Activated CD8-positive, alpha-beta memory T cell treated with anti-CD3 and anti-CD28 coated beads for 36 hours (primary cell): ENCODE data around the gene CTNNBIP1. TPM values are rescaled to one million over a fixed set of nuclear protein-coding genes. Genes with fewer than 3 reads are reported as not detected.

ENCODE experiments used
- CTCF ChIA-PET: fragments of 350-600 bp; sonication (Branson Sonifier 250); formaldehyde crosslinking; loops from one replicate; lab custom pipeline; 2021; ENCODE audit warnings: antibody characterized with exemption; lab: Charles Lee
- POLR2A ChIA-PET: fragments of 350-600 bp; sonication (Branson Sonifier 250); formaldehyde crosslinking; loops from one replicate; lab custom pipeline; 2021; ENCODE audit warnings: antibody characterized with exemption; lab: Charles Lee
- total RNA-seq, 2 experiments: library from RNA; stranded (reverse); gene quantifications; one replicate each; pipeline ENCODE4 v1.2.3, GENCODE V29; 2021

The CTNNBIP1 gene
- total RNA-seq, 2 experiments from 2014 or later = 7.9 to 9.0 TPM

- CTCF ChIA-PET = no interaction called here
- POLR2A ChIA-PET = interaction anchor here (0.6 kb wide), 1 partner anchor 272 kb away, joined by 3 read pairs; no protein-coding TSS in a partner anchor
These were observed 62.0 kb downstream of the CTNNBIP1 start for GRCh38 chr1:9848022-9848421.

DNA sequence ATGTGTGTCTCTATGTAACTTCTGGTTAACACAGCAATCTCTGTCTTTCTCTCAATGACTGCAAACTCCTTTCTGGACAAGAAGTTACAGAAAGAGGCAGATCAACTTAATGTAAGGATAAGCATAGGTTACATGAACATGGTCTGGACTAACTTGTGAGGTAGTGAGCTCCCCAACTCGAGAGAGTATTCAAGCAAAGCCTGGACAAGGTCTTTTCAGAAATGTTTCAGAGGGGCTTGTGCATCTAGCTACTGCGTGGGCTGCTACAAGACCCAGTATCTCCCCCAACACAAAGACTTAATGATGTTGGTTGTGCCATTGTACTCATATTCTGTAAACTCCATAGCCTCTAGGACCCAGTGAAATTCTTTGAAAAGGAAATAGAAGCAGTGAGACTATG, 62.8 kb downstream of the CTNNBIP1 start:
- POLR2A ChIA-PET = interaction anchor here (0.6 kb wide), 1 partner anchor 271 kb away, joined by 3 read pairs; no protein-coding TSS in a partner anchor
- CTCF ChIA-PET = no interaction called here

GRCh38 chr1:9846611-9847171, 63.4 kb downstream of the CTNNBIP1 start:
- ChIA-PET CTCF (no interaction called here), POLR2A (no interaction called here)

DNA sequence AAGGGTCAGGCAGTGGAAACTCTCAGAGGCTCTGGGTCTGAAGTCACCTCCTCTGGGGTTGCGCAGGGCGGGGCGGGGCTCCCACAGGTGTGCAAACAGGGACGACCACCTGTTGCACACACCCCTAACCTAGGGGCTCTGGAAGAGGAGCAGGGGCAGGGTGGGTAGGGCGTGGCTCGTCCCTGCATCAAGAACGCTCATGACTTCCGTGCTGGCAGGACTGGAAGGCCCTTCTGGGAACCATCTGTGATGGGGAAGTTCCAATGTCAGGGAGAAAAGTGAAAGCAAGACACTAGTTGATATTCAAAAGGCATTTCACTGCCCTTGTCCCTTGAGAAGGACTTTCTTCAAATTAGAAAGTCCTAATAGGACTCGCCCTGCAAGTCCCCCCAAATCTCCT, 64.2 kb downstream of the CTNNBIP1 start:
- CTCF ChIA-PET = no interaction called here
- POLR2A ChIA-PET = no interaction called here

- ChIA-PET POLR2A (interaction anchor here (0.6 kb wide), 1 partner anchor 172 kb away, joined by 5 read pairs; no protein-coding TSS in a partner anchor), CTCF (no interaction called here)
These were observed 65.3 kb downstream of the CTNNBIP1 start for GRCh38 chr1:9844756-9845155.

DNA sequence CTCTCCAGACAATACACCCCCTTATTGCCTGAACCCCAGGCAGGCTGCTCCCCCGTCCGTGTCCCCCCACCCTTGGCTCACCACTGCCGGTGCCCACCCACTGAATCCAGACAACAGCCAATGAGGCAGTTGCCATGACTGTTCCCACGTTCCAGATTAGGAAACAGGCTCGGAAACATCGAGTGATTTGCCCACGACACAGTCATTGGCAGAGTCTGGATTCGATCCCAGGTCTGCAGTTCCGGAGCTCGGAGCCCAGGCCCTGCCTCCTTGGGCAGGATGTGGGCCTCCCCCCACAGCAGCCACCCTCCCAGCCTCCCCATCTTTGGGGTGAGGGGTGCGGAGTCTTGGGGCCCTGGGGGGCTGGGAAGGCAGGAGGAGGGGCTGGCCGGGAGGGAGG, 66.0 kb downstream of the CTNNBIP1 start:
- POLR2A ChIA-PET = interaction anchor here (0.6 kb wide), 1 partner anchor 173 kb away, joined by 5 read pairs; no protein-coding TSS in a partner anchor
- CTCF ChIA-PET = interaction anchor here (0.6 to 0.9 kb wide), 2 partner anchors 24 to 59 kb away, joined by 3 read pairs; no protein-coding TSS in a partner anchor

DNA sequence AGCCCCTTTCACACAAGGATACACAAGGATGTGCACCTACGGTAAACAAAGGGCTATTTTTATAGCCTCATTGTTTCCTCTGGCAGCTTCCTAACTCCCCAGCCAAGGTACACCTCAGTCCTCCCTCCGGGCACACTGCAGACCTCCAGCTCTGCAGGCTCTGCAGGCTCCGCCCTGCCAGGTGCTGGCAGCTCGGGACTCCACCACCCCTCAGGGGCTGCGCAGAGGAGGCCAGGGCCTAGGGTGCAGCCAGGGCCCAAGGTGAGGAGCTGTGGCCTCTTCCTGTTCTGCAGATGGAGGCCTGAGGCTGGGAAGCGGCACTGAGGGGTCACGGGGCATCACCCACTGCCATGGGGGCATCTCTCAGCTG, 66.5 kb downstream of the CTNNBIP1 start:
- CTCF ChIA-PET = interaction anchor here (0.6 to 0.9 kb wide), 3 partner anchors 25 to 273 kb away, joined by 3 read pairs; no protein-coding TSS in a partner anchor
- POLR2A ChIA-PET = no interaction called here

GRCh38 chr1:9842781-9843575, 67.1 kb downstream of the CTNNBIP1 start:
- ChIA-PET POLR2A (no interaction called here), CTCF (interaction anchor here (0.8 to 0.9 kb wide), 2 partner anchors 25 to 273 kb away, joined by 3 read pairs; no protein-coding TSS in a partner anchor)

DNA sequence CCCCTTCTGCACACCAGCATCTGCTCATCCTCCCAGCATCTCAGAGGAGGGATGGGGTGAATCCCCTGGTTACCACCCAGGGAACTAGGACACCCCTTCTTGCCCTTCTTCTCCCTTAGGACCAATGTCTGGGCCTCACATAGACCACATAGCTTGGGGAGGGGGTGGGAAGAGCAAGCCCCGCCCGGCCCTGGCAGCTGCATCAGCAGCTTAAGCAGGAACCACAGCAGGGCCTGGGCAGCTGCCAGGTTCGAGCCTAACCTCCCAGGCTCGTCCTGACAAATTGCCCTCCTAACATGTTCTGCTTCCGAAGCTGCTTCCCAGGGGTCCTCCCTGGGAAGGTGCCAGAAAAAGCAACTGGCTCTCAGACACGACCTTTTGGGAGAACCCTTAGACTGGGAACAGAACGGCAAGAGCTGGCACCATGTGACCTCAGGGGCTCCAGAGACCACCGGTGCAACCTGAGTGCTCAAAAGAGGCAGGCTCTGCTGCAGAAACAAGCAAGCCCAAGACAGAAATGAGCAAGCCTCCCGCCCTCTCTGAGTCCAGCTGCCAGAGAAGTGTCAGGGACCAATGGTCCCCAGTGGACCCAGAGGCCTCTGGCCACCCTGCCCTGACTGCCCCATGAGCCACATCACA, 67.9 kb downstream of the CTNNBIP1 start:
- CTCF ChIA-PET = no interaction called here
- POLR2A ChIA-PET = no interaction called here

DNA sequence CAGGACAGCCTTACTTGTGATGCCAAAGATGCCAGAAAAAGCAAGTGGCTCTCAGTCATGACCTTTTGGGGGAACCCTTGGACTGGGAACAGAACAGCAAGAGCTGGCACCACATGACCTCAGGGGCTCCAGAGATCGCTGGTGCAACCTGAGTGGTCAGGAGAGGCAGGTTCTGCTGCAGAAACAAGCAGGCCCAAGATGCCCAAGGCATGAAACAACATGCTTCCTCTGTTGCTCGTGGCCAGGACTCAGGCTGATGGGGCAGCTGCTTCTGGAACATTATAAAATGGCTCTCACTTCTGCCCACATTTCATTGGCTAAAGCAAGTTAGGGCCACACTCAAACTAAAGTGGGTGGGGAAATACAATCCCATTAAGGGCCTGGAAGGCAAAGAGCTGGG, 68.6 kb downstream of the CTNNBIP1 start:
- POLR2A ChIA-PET = no interaction called here
- CTCF ChIA-PET = no interaction called here

GRCh38 chr1:9840176-9840575, 69.9 kb downstream of the CTNNBIP1 start:
- POLR2A ChIA-PET = no interaction called here
- CTCF ChIA-PET = interaction anchor here (1.9 kb wide), 1 partner anchor 28 kb away, joined by 3 read pairs; no protein-coding TSS in a partner anchor

- ChIA-PET POLR2A (no interaction called here), CTCF (no interaction called here)
These were observed 71.1 kb downstream of the CTNNBIP1 start for GRCh38 chr1:9838946-9839345.

DNA sequence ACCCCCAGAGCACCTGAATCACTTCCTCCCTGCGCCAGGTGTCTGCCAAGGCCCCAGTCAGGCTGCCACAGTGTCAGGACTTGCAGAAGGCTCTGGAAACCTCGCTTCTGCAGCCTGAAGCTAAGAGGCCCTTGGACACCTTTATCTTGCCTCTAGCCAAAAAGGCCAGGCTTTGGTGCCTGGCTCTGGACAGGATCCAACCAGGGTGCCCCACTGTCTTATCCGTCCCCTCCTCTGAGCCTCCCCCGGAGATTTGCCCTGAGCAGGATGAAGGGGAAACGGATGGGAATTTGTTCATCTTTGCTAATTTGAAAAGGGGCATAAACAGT, 73.5 kb downstream of the CTNNBIP1 start:
- ChIA-PET CTCF (no interaction called here), POLR2A (no interaction called here)

DNA sequence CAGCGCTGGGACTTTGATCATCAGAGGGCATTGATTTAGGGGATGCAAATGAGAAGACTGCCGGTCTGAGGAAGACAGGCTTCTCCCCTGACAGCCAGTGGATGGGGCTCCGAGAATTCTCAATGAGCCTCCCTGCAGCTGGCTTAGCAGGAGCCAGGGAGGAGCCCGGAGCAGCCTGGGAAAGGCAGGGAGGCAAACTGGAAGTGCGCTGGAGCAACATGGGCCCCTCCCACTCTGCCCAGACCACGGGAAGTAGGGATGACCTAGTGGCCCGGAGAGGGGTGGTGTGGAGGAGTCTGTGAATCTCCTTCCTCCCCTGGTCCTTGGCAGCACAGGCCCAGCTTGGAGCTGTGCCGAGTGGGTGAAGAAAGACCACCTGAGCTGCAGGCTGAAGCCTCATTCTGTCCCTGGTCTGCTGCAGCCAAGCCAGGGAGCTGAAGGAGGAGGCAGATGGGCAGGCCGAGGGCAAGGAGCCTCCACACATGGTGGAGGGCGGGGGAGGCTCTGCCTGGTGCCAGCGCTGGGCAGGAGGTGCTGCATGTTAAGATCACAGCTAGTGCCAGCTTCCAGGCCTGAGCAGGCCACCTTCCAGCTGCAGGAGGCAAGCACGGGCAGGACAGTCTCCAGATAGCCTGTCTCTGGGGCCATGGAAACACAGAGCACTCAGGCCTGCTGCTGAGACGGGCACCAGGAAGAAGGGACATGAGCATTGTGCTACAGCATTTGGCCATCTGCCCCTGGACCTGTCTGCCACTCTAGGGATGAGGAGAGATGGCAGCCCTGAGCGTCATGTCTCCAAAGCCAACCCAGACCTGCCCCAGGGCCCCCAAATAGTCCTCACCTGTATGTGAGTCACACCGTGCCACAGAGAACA, 74.1 kb downstream of the CTNNBIP1 start:
- ChIA-PET POLR2A (no interaction called here), CTCF (no interaction called here)

GRCh38 chr1:9835404-9835757, 74.7 kb downstream of the CTNNBIP1 start:
- ChIA-PET CTCF (no interaction called here), POLR2A (no interaction called here)

GRCh38 chr1:9833632-9834031, 76.4 kb downstream of the CTNNBIP1 start:
- ChIA-PET POLR2A (no interaction called here), CTCF (interaction anchor here (0.6 to 1.0 kb wide), 3 partner anchors 66 to 207 kb away, joined by 3 read pairs; no protein-coding TSS in a partner anchor)

DNA sequence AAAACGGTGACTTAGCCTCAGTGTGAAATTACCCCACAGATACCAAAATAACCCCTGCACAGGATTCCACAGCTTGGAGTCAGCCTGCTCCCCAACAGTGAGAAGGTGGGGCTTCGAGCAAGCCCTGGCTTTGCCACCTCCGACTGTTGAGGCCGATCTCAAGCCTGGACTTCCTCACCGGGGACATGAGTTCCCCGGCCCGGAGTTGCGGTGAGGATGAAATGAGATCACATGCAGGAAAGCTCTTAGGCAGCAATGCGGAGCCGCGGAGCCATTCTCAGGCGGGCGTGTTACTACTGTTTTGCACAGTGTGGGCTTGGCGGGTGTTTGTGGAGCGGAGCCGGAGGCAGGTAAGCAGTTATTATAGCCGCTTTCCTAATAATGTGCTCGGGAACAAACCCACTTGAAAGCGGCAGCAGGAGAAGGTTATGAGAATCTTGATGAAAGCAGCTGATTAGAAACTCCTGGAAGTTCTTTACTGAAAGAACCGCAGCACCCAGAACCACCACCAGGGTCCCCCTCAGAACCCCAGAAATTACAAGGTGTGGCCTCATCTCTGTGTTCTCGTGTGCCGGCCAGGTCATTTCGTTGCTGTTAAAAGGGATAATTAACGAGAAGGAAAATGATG, 82.4 kb downstream of the CTNNBIP1 start:
- POLR2A ChIA-PET = no interaction called here
- CTCF ChIA-PET = interaction anchor here (0.6 to 2.0 kb wide), 2 partner anchors 43 to 201 kb away, joined by 3 to 8 read pairs; no protein-coding TSS in a partner anchor

DNA sequence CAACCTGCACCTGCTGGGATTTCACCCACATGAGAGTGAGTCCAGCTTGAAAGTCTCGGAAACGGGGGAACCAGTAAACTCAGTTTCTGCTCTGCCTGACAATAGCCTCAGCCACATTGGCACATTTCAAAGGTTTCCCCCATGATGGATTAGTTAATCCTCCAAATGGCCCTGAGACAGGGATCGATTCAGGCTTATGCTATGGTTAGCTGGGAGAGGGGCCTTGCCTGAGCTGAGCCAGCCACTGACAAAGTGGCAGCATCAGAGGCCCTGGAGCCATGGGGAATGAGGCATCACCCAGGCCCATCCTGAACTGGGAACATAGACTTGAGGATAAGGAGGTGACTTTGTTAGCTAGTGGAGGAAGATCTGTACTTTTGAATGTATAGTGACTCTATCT, 83.5 kb downstream of the CTNNBIP1 start:
- ChIA-PET CTCF (interaction anchor here (2.0 kb wide), 1 partner anchor 42 kb away, joined by 8 read pairs; no protein-coding TSS in a partner anchor), POLR2A (interaction anchor here (0.7 kb wide), 1 partner anchor 10 kb away, joined by 7 read pairs; no protein-coding TSS in a partner anchor)
